ACC112 (cell line): Measurements from ENCODE around the gene INPP5A.

ENCODE experiments used
- H2AFZ ChIP-seq: fragments of 200-600 bp; sonication (generic); one replicate; pipeline ENCODE4 v1.6.0; 2017; ENCODE audit warnings: antibody characterized with exemption, low read length; ENCODE audit not compliant: unreplicated experiment
- H3K27ac ChIP-seq: fragments of 200-600 bp; sonication (generic); 2 replicates; pipeline ENCODE4 v1.5.1; 2014; ENCODE audit warnings: low read depth, mild to moderate bottlenecking, antibody characterized with exemption, low read length, moderate library complexity
- H3K27me3 ChIP-seq: fragments of 200-600 bp; sonication (generic); 2 replicates; pipeline ENCODE4 v1.6.1; 2014; ENCODE audit warnings: mild to moderate bottlenecking, antibody characterized with exemption, low read length, moderate library complexity, mixed read lengths; ENCODE audit not compliant: insufficient read depth
- H3K36me3 ChIP-seq: fragments of 200-600 bp; sonication (generic); 2 replicates; pipeline ENCODE4 v1.6.1; 2016; ENCODE audit warnings: mild to moderate bottlenecking, antibody characterized with exemption, low read length, moderate library complexity, mixed read lengths; ENCODE audit not compliant: insufficient read depth
- H3K4me1 ChIP-seq: fragments of 200-600 bp; sonication (generic); one replicate; pipeline ENCODE4 v1.6.1; 2016; ENCODE audit warnings: low read length, mixed read lengths; ENCODE audit not compliant: insufficient read depth, unreplicated experiment, control insufficient read depth
- H3K4me3 ChIP-seq: fragments of 200-600 bp; sonication (generic); 2 replicates; pipeline ENCODE4 v1.5.1; 2014; ENCODE audit warnings: mild to moderate bottlenecking, low read depth, low read length
- H3K79me2 ChIP-seq: fragments of 200-600 bp; sonication (generic); one replicate; pipeline ENCODE4 v1.6.0; 2016; ENCODE audit warnings: low read length; ENCODE audit not compliant: control insufficient read depth, unreplicated experiment, insufficient read depth

Gene INPP5A

GRCh38 chr10:132554053-132554990 lies 16.7 kb downstream of the INPP5A start:
- Histone ChIP-seq H3K4me1 (no peaks in the 10 kb centered on the region), H3K27me3 (no peaks in the 10 kb centered on the region), H3K36me3 (no peaks in the 10 kb centered on the region), H3K27ac (no peak overlapping the region), H2AFZ (no peak overlapping the region), H3K79me2 (peaks cover 14% of the 10 kb centered on the region), H3K4me3 (no peak overlapping the region)

- Histone ChIP-seq H3K79me2 (peaks cover 9% of the 10 kb centered on the region), H2AFZ (no peak overlapping the region), H3K4me3 (no peak overlapping the region), H3K36me3 (no peaks in the 10 kb centered on the region), H3K27me3 (no peaks in the 10 kb centered on the region), H3K27ac (no peak overlapping the region), H3K4me1 (no peaks in the 10 kb centered on the region)
Observed at GRCh38 chr10:132554991-132555647, 17.5 kb downstream of the INPP5A start.

DNA sequence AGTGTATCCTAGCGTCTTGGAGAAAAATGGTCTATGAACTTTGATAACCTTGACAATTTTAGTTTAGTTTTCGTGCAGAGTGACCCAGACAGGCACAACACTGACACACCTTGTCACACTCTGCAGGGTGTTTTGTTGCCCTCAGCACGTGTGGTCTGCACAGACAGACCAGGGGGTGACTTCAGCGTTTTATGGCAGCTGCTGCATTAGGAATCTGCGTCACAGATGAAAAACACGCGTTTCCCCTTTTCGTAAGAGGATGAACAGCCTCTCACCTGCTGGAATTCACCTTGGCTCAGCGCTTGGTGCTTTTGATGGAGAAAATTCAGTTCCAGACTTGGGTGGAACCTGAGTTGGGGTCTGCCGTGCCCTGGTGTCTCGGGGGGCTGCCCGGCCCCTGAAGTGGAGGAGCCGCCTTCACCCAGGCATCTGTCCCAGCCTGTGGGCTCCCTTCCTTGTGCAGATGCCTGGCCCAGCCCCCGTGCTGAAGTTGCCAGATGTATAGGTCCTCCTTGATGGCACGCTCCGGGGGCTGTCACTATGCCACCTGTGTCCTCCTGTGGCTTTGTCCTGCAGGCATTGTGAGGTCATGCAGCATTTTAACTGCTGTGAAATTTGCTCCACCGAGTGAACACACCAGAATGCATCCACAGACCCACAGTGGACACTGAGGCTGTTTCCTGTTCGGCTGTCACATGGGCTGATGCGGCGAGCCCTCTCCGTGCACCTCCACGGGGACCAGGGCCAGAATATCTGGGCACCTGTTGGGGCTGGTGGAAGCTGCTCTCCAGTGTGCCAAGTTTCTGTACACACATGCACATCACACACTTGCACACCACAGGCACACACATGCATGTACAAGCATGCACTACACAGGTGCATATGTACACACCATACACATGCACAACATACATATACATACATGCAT lies 18.3 kb downstream of the INPP5A start:
- Histone ChIP-seq H3K27ac (no peak overlapping the region), H3K4me3 (no peak overlapping the region), H2AFZ (no peak overlapping the region), H3K79me2 (peaks cover 9% of the 10 kb centered on the region), H3K36me3 (no peaks in the 10 kb centered on the region), H3K4me1 (no peaks in the 10 kb centered on the region), H3K27me3 (no peaks in the 10 kb centered on the region)

DNA sequence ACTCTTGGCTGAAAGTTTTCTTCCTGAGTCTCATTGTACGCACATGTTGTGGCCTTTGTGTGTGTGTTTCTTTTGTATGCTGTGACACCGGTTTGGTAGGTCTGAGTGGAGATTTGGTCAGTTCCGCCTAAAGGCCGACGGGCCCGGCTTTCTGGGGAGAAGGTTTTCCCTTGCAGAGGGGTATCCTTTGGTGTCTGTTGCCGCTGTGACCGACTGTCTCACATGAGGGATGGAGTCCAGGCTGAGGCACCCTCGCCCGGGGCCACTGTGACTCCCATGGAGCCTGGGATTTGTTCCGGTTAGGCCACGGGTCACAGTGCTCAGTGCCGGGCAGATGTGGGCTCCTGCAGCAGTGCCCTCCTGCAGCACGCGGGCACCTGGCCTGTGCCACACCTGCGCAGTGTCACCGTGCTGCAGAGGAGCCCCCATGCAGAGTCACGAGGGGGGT lies 19.4 kb downstream of the INPP5A start:
- Histone ChIP-seq H3K4me1 (no peaks in the 10 kb centered on the region), H3K27me3 (no peaks in the 10 kb centered on the region), H3K36me3 (no peaks in the 10 kb centered on the region), H3K4me3 (no peak overlapping the region), H3K27ac (no peak overlapping the region), H3K79me2 (peaks cover 9% of the 10 kb centered on the region), H2AFZ (no peak overlapping the region)

DNA sequence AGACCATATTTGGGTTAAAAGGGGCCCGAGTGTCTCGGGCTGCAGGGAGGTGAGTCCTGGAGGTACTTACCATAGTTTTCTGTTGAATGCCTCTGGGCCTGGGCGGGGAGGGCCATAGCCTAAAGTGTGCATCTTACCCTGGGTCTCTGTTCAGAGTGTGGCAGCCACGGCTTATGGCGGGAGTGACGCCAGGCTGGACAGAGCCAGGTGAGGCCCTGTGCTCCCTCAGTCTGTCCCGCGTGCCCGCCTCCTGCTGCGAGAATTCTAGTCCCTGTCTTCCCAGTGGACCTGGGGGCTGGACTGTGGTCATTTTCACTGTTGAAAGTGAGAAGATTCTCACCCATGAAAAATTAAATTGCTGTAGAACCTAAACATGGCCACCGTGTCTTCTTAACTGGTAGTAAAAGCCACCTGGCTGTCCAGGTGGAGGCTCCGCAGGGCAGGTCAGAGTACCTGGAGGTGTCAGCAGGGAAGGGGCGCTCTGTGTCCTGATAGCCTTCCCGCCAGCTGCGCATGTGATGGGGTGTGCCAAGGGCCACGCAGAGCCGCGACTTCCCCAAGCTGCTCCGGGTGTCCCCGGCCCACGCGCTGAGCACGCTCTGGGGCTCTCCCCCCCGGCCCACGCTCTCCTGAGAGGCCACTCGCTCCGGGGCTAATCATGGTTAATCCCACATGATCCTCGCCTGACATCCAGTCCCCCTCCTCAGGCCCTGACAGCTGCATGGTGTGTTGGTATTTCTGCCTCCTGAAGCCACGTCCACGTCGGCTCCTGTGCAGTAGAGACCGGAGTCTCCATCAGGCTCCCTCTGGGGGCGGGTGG lies 20.3 kb downstream of the INPP5A start:
- no peak overlapping the region for H3K27ac ChIP-seq
- no peak overlapping the region for H3K4me3 ChIP-seq
- H3K79me2 ChIP-seq = peaks cover 9% of the 10 kb centered on the region
- no peak overlapping the region for H2AFZ ChIP-seq
- H3K4me1 ChIP-seq = no peaks in the 10 kb centered on the region
- no peaks in the 10 kb centered on the region for H3K27me3 ChIP-seq
- H3K36me3 ChIP-seq = no peaks in the 10 kb centered on the region

DNA sequence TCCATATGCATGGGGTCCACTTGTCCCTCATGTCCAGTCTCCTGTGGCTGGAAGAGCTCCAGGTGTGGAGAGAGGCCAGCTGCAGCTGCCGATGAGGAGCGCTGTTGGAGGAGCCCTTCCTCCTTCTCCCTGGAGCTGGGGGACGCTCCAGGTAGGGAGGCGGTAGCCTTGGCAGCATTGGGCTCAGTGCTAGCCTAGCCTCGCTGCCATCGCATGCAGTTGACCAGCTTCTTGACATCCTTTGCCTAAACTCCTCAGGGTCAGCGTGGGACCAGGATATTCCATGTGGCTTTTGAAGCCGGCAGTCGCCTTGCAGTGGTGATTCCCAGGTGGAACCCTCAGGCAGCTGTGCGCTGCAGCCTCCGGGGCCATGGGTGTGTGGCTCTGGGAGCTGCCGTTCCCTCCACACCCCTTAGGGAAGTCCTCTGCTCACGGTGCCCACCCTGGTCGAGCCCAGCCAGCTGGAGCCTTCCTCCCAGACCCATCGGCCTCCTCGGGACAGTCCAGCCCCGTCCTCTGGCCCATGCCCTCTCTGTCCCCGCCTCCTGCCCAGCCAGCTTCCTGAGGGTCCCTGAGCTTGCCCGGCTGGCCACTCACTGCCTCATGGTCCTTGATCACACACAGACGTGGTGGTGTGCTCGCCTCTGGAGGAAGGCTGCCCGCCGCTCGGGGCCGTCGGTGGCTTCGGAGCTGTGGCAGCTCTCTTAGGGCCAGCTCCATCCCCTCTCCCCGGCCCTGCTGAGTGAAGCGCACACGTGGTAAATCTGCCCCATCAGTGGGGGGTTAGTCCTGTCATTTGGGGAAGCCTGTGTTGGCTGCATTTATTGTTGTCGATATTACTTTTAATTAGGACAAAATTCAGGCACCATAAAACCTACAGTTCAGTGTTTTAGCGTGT lies 21.2 kb downstream of the INPP5A start:
- no peaks in the 10 kb centered on the region for H3K27me3 ChIP-seq
- no peak overlapping the region for H3K4me3 ChIP-seq
- H2AFZ ChIP-seq = no peak overlapping the region
- H3K79me2 ChIP-seq = peaks cover 9% of the 10 kb centered on the region
- no peak overlapping the region for H3K27ac ChIP-seq
- H3K4me1 ChIP-seq = no peaks in the 10 kb centered on the region
- no peaks in the 10 kb centered on the region for H3K36me3 ChIP-seq

DNA sequence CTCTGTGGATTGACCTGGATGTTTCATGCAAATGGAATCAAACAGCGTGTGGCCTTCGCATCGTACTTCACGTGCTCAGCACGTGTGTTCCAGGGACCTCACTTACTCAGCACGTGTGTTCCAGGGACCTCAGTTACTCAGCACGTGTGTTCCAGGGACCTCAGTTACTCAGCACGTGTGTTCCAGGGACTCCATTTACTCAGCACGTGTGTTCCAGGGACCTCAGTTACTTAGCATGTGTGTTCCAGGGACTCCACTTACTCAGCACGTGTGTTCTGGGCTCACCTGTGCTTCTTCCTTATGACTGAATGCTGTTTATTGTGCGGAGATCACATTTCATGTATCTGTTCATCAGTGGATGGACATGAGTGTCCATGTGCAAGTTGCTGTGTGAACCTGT lies 22.0 kb downstream of the INPP5A start:
- no peak overlapping the region for H2AFZ ChIP-seq
- H3K4me1 ChIP-seq = no peaks in the 10 kb centered on the region
- H3K36me3 ChIP-seq = no peaks in the 10 kb centered on the region
- H3K27ac ChIP-seq = no peak overlapping the region
- H3K4me3 ChIP-seq = no peak overlapping the region
- H3K79me2 ChIP-seq = peaks cover 9% of the 10 kb centered on the region
- H3K27me3 ChIP-seq = no peaks in the 10 kb centered on the region

DNA sequence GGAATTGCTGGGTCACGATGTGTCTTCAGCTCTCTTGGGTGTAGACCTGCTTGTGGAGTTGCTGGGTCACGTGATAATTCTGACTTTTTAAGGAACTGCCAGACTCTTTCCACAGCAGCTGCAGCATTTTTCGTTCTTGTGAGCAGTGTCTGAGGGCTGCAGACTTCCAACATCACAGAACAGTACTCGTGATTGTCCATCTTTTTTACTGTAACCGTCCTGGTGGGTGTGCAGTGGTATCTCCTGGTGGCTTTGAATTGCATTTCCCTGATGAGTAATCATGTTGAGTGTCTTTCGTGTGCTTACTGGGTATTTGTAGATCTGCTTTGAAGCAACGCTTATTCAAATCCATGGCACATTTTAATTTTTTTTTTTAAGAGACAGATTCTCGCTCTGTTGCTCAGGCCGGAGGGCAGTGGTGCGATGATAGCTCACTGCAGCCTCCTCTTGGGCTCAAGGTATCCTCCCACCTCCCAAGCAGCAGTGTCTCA lies 22.7 kb downstream of the INPP5A start:
- Histone ChIP-seq H3K27ac (no peak overlapping the region), H3K79me2 (peaks cover 9% of the 10 kb centered on the region), H3K36me3 (no peaks in the 10 kb centered on the region), H2AFZ (no peak overlapping the region), H3K4me1 (no peaks in the 10 kb centered on the region), H3K27me3 (no peaks in the 10 kb centered on the region), H3K4me3 (no peak overlapping the region)

DNA sequence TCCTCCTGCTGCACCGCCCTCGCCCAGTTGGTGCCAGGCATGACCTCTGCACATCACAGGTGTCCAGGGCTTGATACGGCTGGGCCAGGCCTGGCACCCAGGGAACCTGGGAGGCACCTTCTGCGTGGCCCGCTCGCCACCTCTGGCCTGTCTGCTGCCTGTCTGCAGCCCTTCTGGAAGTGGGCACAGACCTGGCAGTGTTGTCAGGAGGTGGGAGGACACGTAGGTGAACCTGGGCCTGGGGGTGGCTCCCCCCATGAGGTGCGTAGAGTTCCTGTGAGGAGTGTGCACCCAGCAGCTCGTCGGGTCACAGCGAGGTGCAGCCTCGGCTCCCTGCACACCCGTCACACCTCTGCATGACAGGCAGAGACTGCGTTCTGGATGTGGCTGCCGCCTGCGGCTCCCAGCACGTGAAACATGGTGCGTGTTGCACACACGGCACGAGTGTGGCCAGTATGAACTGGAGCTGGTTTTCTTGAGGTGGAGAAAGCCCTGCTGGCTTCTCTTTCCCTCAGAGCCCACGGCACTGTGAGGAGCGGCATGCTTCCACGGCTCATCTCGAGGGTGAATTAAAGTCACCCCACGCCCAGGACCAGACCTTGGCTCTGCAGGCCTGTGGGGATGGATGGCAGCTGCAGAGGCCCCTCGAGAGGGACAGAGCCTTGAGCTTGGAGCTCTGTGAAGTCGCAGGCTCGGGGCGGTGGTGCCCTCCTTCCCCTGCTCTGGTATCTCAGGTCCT lies 24.8 kb downstream of the INPP5A start:
- H3K36me3 ChIP-seq = no peaks in the 10 kb centered on the region
- no peak overlapping the region for H2AFZ ChIP-seq
- H3K4me3 ChIP-seq = no peak overlapping the region
- no peak overlapping the region for H3K27ac ChIP-seq
- H3K4me1 ChIP-seq = no peaks in the 10 kb centered on the region
- peaks cover 6% of the 10 kb centered on the region for H3K79me2 ChIP-seq
- H3K27me3 ChIP-seq = no peaks in the 10 kb centered on the region
